LNCaP clone FGC (cell line): ENCODE results near the gene ANP32E.
"Not testable (repeated sequence)": the region's sequence is repeated elsewhere in the genome, so short reads cannot be mapped to it uniquely, and the experiment has no call there.

Experiments used
- DNase-seq: peaks from one replicate; pipeline ENCODE4 v3.0.0-alpha.2; 2011; ENCODE audit warnings: low read depth
- H3K4me3 ChIP-seq: 2 replicates; pipeline ENCODE4 v1.5.1; 2011; ENCODE audit warnings: mild to moderate bottlenecking, low read depth, low read length, control low read depth
- TF ChIP-seq, protein P1 (sequence below): IDR thresholded peaks from 2 replicates; pipeline ENCODE4 v1.5.1; 2012; ENCODE audit warnings: mild to moderate bottlenecking; ENCODE audit not compliant: control insufficient read depth, insufficient read depth; ENCODE audit errors: extremely low read depth

The ANP32E gene

DNA sequence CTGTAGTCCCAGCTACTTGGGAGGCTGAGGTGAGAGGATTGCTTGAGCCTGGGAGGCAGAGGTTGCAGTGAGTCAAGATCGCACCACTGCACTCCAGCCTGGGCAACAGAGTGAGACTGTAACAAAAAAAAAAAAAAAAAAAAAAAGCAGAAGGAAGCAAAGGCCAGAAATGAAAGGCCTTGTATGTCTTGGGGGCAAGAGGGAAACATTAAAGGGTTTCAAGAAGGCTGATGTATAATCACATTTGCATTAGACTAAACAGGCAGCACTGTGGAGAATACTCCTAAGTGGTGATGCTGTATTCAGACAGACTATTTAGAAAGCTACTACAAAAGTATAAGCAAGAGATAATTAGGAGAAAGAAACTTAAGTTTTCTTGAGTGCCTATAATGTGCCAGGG lies 10.4 kb downstream of the ANP32E start:
- TF ChIP-seq, protein P1, sequence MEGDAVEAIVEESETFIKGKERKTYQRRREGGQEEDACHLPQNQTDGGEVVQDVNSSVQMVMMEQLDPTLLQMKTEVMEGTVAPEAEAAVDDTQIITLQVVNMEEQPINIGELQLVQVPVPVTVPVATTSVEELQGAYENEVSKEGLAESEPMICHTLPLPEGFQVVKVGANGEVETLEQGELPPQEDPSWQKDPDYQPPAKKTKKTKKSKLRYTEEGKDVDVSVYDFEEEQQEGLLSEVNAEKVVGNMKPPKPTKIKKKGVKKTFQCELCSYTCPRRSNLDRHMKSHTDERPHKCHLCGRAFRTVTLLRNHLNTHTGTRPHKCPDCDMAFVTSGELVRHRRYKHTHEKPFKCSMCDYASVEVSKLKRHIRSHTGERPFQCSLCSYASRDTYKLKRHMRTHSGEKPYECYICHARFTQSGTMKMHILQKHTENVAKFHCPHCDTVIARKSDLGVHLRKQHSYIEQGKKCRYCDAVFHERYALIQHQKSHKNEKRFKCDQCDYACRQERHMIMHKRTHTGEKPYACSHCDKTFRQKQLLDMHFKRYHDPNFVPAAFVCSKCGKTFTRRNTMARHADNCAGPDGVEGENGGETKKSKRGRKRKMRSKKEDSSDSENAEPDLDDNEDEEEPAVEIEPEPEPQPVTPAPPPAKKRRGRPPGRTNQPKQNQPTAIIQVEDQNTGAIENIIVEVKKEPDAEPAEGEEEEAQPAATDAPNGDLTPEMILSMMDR: no peak
- no peak for DNase-seq
- no peak overlapping the region for H3K4me3 ChIP-seq

DNA sequence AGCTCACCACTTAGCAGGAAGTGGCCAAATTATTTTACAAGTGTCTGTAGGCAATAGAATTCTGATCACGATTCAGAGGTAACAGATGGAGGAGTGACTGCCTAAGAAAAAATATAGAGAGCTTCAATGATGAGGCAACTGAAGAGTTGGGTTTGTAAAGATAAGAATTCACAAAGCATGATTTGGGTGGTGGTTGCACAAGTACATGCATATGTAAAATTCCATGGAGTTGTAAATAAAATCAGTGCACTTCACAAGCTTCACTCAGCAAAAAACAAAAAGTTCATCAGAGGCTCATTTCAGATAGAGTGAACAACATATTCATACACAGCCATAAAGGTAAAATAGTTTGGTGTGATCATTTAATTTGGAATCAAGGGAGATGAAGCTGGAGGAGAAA lies 10.9 kb downstream of the ANP32E start:
- TF ChIP-seq, protein P1: no peak
- no peak for DNase-seq
- no peak overlapping the region for H3K4me3 ChIP-seq

DNA sequence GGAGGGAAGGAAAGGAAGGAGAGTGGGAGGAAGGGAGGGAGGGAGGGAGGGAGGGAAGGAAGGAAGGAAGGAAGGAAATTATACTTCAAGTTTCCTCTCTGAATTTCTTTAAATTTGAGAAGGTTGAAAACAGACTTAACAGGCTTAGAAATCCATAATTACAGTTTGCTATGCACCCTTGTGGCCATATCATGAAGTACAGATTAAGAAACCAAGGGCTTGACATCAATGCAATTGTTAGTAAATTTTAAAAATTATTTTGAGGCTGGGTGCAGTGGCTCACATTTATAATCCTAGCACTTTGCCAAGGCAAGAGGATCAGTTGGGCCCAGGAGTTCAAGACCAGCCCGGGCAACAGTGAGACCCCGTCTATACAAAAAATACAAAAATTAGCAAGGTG lies 14.4 kb downstream of the ANP32E start:
- H3K4me3 ChIP-seq: no peak overlapping the region
- TF ChIP-seq, protein P1: peak; percentile 47
- DNase-seq: no peak

DNA sequence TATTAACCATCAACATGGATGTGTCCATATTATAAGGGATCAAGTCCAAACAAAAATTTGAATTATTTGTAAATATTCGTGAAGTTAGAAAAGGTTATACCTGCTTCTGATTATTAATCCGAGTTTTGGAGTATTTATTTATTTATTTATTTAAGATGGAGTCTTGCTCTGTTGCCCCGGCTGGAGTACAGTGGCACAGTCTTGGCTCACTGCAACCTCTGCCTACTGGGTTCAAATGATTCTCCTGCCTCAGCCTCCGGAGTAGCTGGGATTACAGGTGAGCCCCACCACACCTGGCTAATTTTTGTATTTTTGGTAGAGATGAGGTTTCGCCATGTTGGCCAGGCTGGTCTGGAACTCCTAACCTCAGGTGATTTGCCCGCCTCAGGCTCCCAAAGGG lies 20.1 kb downstream of the ANP32E start:
- not testable (repeated sequence) for H3K4me3 ChIP-seq, DNase-seq

DNA sequence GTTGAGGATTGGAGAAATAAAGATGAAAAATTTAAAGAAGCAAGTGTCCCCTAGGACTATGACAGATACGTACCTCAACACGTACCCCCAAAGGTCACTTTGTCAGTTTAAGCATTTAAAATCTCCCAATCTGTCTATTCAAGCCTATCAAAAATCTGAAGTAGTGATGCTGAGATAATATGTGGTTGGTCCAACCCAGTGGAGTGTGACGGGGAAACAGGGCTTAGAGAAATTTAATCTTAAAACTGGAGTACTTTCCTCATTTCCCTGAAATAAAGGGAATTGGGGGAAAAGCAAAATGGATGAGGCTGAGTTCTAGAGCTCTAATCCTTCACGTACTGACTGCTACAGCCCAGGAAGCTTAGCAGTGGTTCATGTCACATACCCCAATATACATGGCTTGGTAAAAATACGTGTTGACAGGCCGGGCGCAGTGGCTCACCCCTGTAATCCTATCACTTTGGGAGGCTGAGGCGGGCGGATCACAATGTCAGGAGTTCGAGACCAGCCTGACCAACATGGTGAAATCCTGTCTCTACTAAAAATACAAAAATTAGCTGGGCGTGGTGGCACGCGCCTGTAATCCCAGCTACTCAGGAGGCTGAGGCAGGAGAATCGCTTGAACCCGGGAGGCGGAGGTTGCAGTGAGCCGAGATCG lies 21.7 kb downstream of the ANP32E start:
- H3K4me3 ChIP-seq, DNase-seq: not testable (repeated sequence)

DNA sequence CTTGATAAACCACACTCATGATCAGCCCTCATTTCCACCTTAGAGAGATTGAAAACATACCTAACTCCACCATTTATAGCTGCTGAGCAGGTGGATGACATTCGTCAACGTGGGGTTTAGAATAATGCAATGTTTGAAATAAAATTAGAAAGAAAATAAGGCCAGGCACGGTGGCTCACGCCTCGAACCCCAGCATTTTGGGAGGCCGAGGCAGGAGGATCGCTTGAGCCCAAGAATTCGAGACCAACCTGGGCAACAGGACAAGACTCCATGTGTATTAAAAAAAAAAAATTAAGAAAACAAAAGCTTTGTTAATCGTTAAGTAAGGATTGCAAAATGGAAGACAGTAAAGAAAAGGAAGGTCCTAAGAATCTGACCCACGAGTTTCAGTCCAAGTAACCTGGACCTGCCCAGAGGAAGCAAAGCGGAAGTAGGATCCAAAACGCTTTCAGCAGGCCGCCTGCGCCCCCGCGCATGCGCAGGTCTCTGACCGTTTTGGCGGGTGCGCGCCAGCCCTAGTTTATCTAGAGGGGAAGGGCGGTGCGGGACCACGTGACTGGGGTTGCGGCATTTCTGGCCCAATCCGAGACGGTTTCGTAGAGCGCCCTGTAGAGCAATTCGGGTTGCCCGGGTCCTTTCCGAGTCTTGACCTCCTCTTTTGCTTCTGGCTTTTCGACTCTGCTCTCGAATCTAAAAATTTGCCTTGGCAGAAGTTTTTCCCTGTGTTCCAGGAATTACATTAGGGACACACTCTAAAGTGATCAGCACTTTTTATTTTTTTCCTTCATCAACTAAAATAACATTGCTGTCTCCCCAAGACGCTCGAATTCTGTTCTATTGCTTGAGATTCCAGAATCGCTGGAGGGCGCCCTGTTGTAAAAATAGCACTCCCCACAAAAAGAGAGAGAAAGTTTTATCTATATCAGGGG lies 22.5 kb downstream of the ANP32E start:
- TF ChIP-seq, protein P1: no peak
- H3K4me3 ChIP-seq: no peak overlapping the region
- no peak for DNase-seq

DNA sequence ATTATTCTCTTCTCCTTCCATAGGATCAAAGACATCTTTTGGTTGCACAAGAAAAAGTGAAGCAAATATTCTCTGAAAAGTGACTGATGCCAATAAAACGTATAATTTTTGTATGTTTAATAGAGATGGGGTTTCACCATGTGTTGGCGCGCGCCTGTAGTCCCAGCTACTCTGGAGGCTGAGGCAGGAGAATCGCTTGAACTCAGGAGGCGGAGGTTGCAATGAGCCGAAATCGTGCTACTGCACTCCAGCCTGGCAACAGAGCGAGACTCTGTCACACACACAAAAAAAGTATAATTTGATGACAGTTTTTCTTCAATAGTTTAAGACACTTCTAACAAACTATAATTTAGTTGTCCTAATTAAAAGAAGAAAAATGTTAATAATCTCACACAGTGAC lies 23.8 kb downstream of the ANP32E start:
- no peak overlapping the region for H3K4me3 ChIP-seq
- DNase-seq: no peak
- TF ChIP-seq, protein P1: no peak

DNA sequence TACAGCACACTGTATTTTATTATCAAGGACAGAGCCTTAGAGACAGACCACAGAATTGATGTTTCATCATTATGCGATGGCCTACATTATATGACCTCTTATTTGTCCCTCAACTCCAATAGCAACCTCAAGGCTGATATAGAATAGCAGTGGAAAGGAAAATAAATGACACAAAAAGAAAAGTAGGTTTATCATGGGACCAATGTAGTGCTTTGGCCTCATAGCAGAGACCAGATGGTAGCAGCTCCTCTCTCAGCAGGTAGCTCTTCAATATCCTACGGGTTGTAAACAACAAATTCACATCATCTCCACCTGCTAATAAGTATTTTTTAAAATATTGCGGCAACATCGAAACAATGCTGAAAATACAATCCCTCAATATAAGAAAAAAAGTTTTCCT lies 25.2 kb downstream of the ANP32E start:
- TF ChIP-seq, protein P1: no peak
- no peak for DNase-seq
- H3K4me3 ChIP-seq: no peak overlapping the region
